CD14-positive monocyte (primary cell): ENCODE results near the gene ZNF423. TPM values are rescaled to one million over a fixed set of nuclear protein-coding genes. Genes with fewer than 3 reads are reported as not detected.
A peak's percentile ranks its signal among the peaks of the same experiment; 100 is the strongest.

Source experiments
- DNase-seq, 3 donors: peaks; one replicate each; pipeline ENCODE4 v3.0.0-alpha.2; 2011 to 2022
- H2AFZ ChIP-seq: 2 replicates; pipeline ENCODE4 v1.6.0; 2012; ENCODE audit warnings: mild to moderate bottlenecking, low read depth, low read length, inconsistent platforms; ENCODE audit not compliant: insufficient read depth, poor library complexity, severe bottlenecking
- H3K27ac ChIP-seq, 2 donors: 1 replicate in 1 of 2; 2 replicates in 1 of 2; pipeline ENCODE4 v1.5.1; 2012 to 2013; ENCODE audit warnings: low read length in 2 of 2, control low read depth in 1 of 2, inconsistent platforms in 1 of 2, low read depth in 1 of 2, mild to moderate bottlenecking in 1 of 2
- H3K27me3 ChIP-seq, 2 donors: one replicate each; pipeline versions ENCODE4 v1.6.0 to v1.6.1; 2011 to 2013; ENCODE audit warnings: low read length in 2 of 2; ENCODE audit not compliant: control insufficient read depth in 2 of 2, insufficient read depth in 2 of 2
- H3K36me3 ChIP-seq, 2 donors: replicated peaks in 1 of 2; 1 replicate in 1 of 2; 2 replicates in 1 of 2; pipeline versions ENCODE4 v1.5.1 to v1.6.1; 2012 to 2013; ENCODE audit warnings: low read length in 2 of 2, control low read depth in 1 of 2, inconsistent platforms in 1 of 2, mild to moderate bottlenecking in 1 of 2; ENCODE audit not compliant: insufficient read depth in 2 of 2, control insufficient read depth in 1 of 2
- H3K4me1 ChIP-seq, 2 donors: 1 replicate in 1 of 2; 2 replicates in 1 of 2; pipeline versions ENCODE4 v1.5.1 to v1.6.1; 2012 to 2013; ENCODE audit warnings: low read length in 2 of 2, control low read depth in 1 of 2, inconsistent platforms in 1 of 2, mild to moderate bottlenecking in 1 of 2, moderate library complexity in 1 of 2; ENCODE audit not compliant: insufficient read depth in 2 of 2, control insufficient read depth in 1 of 2
- H3K4me2 ChIP-seq: replicated peaks from 2 replicates; pipeline ENCODE3; 2012; ENCODE audit warnings: low read length, moderate library complexity, mild to moderate bottlenecking; ENCODE audit not compliant: poor library complexity, severe bottlenecking; ENCODE audit errors: extremely low read depth
- H3K4me3 ChIP-seq, 3 experiments: fragments of 200-600 bp in 1 of 3; sonication (generic) in 1 of 3; replicated peaks in 1 of 3; 1 replicate in 2 of 3; 2 replicates in 1 of 3; pipeline ENCODE4 v1.5.1; 2011 to 2013; ENCODE audit warnings: low read length in 3 of 3, mild to moderate bottlenecking in 3 of 3, control low read depth in 2 of 3, low read depth in 2 of 3, inconsistent platforms in 1 of 3, moderate library complexity in 1 of 3
- H3K79me2 ChIP-seq: 2 replicates; pipeline ENCODE4 v1.6.0; 2012; ENCODE audit warnings: mild to moderate bottlenecking, control low read depth, inconsistent platforms, low read length, moderate library complexity; ENCODE audit not compliant: insufficient read depth
- H3K9ac ChIP-seq: 2 replicates; pipeline ENCODE4 v1.6.0; 2017; ENCODE audit warnings: low read length, mild to moderate bottlenecking; ENCODE audit not compliant: insufficient read depth, poor library complexity, severe bottlenecking
- H3K9me3 ChIP-seq, 2 donors: replicated peaks in 1 of 2; 1 replicate in 1 of 2; 2 replicates in 1 of 2; pipeline versions ENCODE4 v1.5.1 to v1.6.1; 2012 to 2013; ENCODE audit warnings: low read length in 2 of 2, control low read depth in 1 of 2; ENCODE audit not compliant: control insufficient read depth in 1 of 2, insufficient read depth in 1 of 2
- H4K20me1 ChIP-seq: 2 replicates; pipeline ENCODE4 v1.6.0; 2012; ENCODE audit warnings: mild to moderate bottlenecking, low read length, control low read depth, moderate library complexity; ENCODE audit not compliant: insufficient read depth
- H3K27ac Mint-ChIP-seq, 7 donors: one replicate each; pipeline ENCODE4 v1.8.0; 2020; ENCODE audit warnings: mild to moderate bottlenecking in 7 of 7, mixed read lengths in 7 of 7, moderate library complexity in 6 of 7, inconsistent platforms in 2 of 7
- H3K27me3 Mint-ChIP-seq, 3 donors: one replicate each; pipeline ENCODE4 v1.8.0; 2021 to 2022; ENCODE audit warnings: low read depth in 3 of 3, mild to moderate bottlenecking in 3 of 3, mixed read lengths in 3 of 3, moderate library complexity in 3 of 3, inconsistent platforms in 1 of 3
- H3K36me3 Mint-ChIP-seq, 2 donors: one replicate each; pipeline ENCODE4 v1.8.0; 2020; ENCODE audit warnings: mixed read lengths in 2 of 2, inconsistent platforms in 1 of 2, mild to moderate bottlenecking in 1 of 2
- H3K4me1 Mint-ChIP-seq: one replicate; pipeline ENCODE4 v1.8.0; 2020; ENCODE audit warnings: mild to moderate bottlenecking, mixed read lengths
- H3K4me3 Mint-ChIP-seq, 2 donors: one replicate each; pipeline ENCODE4 v1.8.0; 2020; ENCODE audit warnings: mild to moderate bottlenecking in 2 of 2, mixed read lengths in 2 of 2, moderate library complexity in 1 of 2
- H3K9me3 Mint-ChIP-seq, 7 donors: one replicate each; pipeline ENCODE4 v1.8.0; 2020 to 2022; ENCODE audit warnings: mixed read lengths in 7 of 7, mild to moderate bottlenecking in 6 of 7, moderate library complexity in 6 of 7, inconsistent platforms in 2 of 7
- CTCF ChIP-seq: fragments of 200-600 bp; IDR thresholded peaks from one replicate; pipeline ENCODE4 v1.8.0; 2022; ENCODE audit warnings: antibody characterized with exemption, mild to moderate bottlenecking
- WGBS: methylation state at CpG from one replicate; pipeline ENCODE4 v1.1.5; 2013; ENCODE audit warnings: missing lambda C conversion rate; ENCODE audit not compliant: insufficient coverage; 5-methylcytosine and 5-hydroxymethylcytosine counted together
- intact Hi-C, 2 donors: fragments of 100-400 bp; cut with micrococcal nuclease; formaldehyde crosslinking; loops; one replicate each; pipeline versions ENCODE4 v1.15.0 to v1.15.1; 2023
- polyA plus RNA-seq, 3 donors: library from polyadenylated mRNA; depleted of rRNA in 1 of 3; unstranded in 2 of 3; stranded (reverse) in 1 of 3; fragments of 300-500 nt in 2 of 3; fragments of >200 nt in 1 of 3; fragmentation: Illumina TruSeq in 2 of 3; gene quantifications; 1 replicate in 2 of 3; 2 replicates in 1 of 3; pipeline ENCODE4 v1.2.3, GENCODE V29; 2012 to 2021

ZNF423 gene
- polyA plus RNA-seq, 3 donors = not detected

GRCh38 chr16:49454426-49455180 lies 401.3 kb downstream of the ZNF423 start:
- H3K4me1 Mint-ChIP-seq = peaks cover 6% of the 10 kb centered on the region
- H3K79me2 ChIP-seq = no peaks in the 10 kb centered on the region
- no peak overlapping the region for H3K9ac ChIP-seq
- H3K27me3 ChIP-seq = peaks cover 0 to 4% of the 10 kb centered on the region in 2 donors
- no peaks in the 10 kb centered on the region for H4K20me1 ChIP-seq
- no peak overlapping the region for H3K4me3 ChIP-seq
- no peak overlapping the region for H3K4me3 Mint-ChIP-seq
- no peak overlapping the region for H3K27ac ChIP-seq
- WGBS = 94% methylated on average over 11 of the region's 12 CpGs
- H3K4me2 ChIP-seq = no peak overlapping the region
- no peaks in the 10 kb centered on the region for H3K9me3 ChIP-seq
- peak overlapping the region; percentile 19 for H2AFZ ChIP-seq
- H3K9me3 Mint-ChIP-seq = peaks cover 0 to 4% (median 0%) of the 10 kb centered on the region in 7 donors
- H3K27me3 Mint-ChIP-seq = peaks cover 5 to 7% (median 6%) of the 10 kb centered on the region in 3 donors
- no peak overlapping the region for H3K27ac Mint-ChIP-seq
- TF ChIP-seq CTCF = no peak
- no peak for DNase-seq
- H3K4me1 ChIP-seq = no peaks in the 10 kb centered on the region
- H3K36me3 Mint-ChIP-seq = no peaks in the 10 kb centered on the region
- intact Hi-C loops = no loop called here
- no peaks in the 10 kb centered on the region for H3K36me3 ChIP-seq

GRCh38 chr16:49453983-49454382 lies 401.9 kb downstream of the ZNF423 start:
- Histone ChIP-seq H4K20me1 (no peaks in the 10 kb centered on the region), H3K9ac (no peak overlapping the region), H3K9me3 (no peaks in the 10 kb centered on the region), H3K27ac (no peak overlapping the region), H3K4me1 (no peaks in the 10 kb centered on the region), H2AFZ (peak overlapping the region; percentile 19), H3K4me2 (no peak overlapping the region), H3K4me3 (no peak overlapping the region), H3K36me3 (no peaks in the 10 kb centered on the region), H3K27me3 (peaks cover 0 to 4% of the 10 kb centered on the region in 2 donors), H3K79me2 (no peaks in the 10 kb centered on the region)
- TF ChIP-seq CTCF = no peak
- H3K4me3 Mint-ChIP-seq = no peak overlapping the region
- H3K27me3 Mint-ChIP-seq = peaks cover 5 to 7% (median 6%) of the 10 kb centered on the region in 3 donors
- WGBS = 94% methylated on average over 2 of the region's 5 CpGs
- H3K36me3 Mint-ChIP-seq = no peaks in the 10 kb centered on the region
- intact Hi-C loops = no loop called here
- H3K4me1 Mint-ChIP-seq = peaks cover 6% of the 10 kb centered on the region
- H3K9me3 Mint-ChIP-seq = peaks cover 0 to 4% (median 0%) of the 10 kb centered on the region in 7 donors
- DNase-seq = no peak
- H3K27ac Mint-ChIP-seq = no peak overlapping the region
